ENCODE measurements around the gene FAIM. TPM values are rescaled to one million over a fixed set of nuclear protein-coding genes. Genes with fewer than 3 reads are reported as not detected.

Gene FAIM
- total RNA-seq, 4 donors from 2014 or later, result 0.88 to 3.0 (median 1.1) TPM; not detected in 1

- no peaks in the 10 kb centered on the region for H3K27me3 ChIP-seq
- H3K4me3 ChIP-seq, result no peak overlapping the region
- DNase-seq (no peak), ATAC-seq (no peak)
- H3K9me3 ChIP-seq, result no peaks in the 10 kb centered on the region
- H3K36me3 ChIP-seq, result peaks cover 0 to 29% of the 10 kb centered on the region in 2 donors
- no peak overlapping the region for H3K27ac ChIP-seq
- in situ Hi-C loops (cut with MboI; ENCODE audit: low sequenced_read_pairs in 4 of 4), result no loop called here
- no peak for TF ChIP-seq CTCF (IDR thresholded peaks at IDR 0.05 in 4 of 5, conservative IDR thresholded peaks at IDR 0.05 in 1 of 5)
- TF ChIP-seq POLR2A (IDR thresholded peaks at IDR 0.05), result no peak
- no peaks in the 10 kb centered on the region for H3K4me1 ChIP-seq
- intact Hi-C loops (cut with DNase I; ENCODE audit: low total_unique reads), result no loop called here
These were observed 37.9 kb downstream of the FAIM start for GRCh38 chr3:138646513-138646912.

DNA sequence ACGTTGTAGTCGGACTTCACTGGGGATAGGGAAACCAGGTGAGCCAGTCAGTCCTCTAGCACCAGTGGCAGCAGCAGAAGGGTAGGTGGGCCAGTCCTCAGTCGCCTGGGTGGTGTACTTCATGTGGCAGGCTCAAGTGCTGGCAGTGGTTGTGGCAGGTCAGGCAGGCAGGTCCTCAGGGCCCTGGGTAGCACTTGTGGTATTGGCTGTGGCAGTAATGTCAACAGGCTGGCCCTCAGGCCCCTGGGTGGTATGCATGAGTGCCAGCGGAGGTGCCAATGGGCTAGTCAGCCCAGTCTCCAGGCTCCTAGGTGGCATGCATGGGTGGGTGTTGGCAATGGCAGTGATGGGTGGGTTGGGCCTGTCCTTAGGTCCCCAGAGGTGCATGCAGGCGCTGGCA is 40.6 kb downstream of the FAIM start:
- H3K9me3 ChIP-seq, result no peaks in the 10 kb centered on the region
- H3K27me3 ChIP-seq, result no peaks in the 10 kb centered on the region
- no peak overlapping the region for H3K27ac ChIP-seq
- in situ Hi-C loops (cut with MboI; ENCODE audit: low sequenced_read_pairs in 4 of 4) (no loop called here), intact Hi-C loops (cut with DNase I; ENCODE audit: low total_unique reads) (no loop called here)
- H3K36me3 ChIP-seq, result peaks cover 0 to 49% of the 10 kb centered on the region in 2 donors
- ATAC-seq (no peak), DNase-seq (no peak)
- no peak overlapping the region for H3K4me3 ChIP-seq
- TF ChIP-seq POLR2A (IDR thresholded peaks at IDR 0.05), result no peak
- no peak for TF ChIP-seq CTCF (IDR thresholded peaks at IDR 0.05 in 4 of 5, conservative IDR thresholded peaks at IDR 0.05 in 1 of 5)
- no peaks in the 10 kb centered on the region for H3K4me1 ChIP-seq

DNA sequence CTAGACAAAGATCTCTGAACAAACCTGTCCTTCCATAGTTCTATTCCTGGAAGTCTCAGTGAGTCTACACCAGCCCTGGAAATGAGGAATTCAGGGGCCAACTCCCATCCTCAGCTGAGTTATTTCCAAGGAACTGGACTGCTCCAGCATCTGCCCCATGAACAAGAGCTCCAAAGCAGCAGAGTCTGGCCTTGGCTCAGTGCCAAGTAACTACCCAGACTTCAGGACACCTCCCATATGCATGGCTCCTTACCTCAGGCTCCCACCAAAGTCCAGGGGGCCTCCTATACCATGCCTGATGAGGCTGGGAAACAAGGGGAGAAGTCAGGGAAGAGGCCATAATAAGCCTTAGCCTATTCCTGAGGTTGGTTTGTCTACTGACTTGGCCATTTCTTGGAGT is 45.0 kb downstream of the FAIM start:
- DNase-seq (no peak), ATAC-seq (no peak)
- intact Hi-C loops (cut with DNase I; ENCODE audit: low total_unique reads) (no loop called here), in situ Hi-C loops (cut with MboI; ENCODE audit: low sequenced_read_pairs in 4 of 4) (no loop called here)
- Histone ChIP-seq H3K36me3 (peaks cover 0 to 86% of the 10 kb centered on the region in 2 donors), H3K4me3 (no peak overlapping the region), H3K27ac (no peak overlapping the region), H3K27me3 (no peaks in the 10 kb centered on the region), H3K9me3 (no peaks in the 10 kb centered on the region), H3K4me1 (no peaks in the 10 kb centered on the region)
- TF ChIP-seq CTCF (IDR thresholded peaks at IDR 0.05 in 4 of 5, conservative IDR thresholded peaks at IDR 0.05 in 1 of 5) (no peak), POLR2A (IDR thresholded peaks at IDR 0.05) (no peak)

DNA sequence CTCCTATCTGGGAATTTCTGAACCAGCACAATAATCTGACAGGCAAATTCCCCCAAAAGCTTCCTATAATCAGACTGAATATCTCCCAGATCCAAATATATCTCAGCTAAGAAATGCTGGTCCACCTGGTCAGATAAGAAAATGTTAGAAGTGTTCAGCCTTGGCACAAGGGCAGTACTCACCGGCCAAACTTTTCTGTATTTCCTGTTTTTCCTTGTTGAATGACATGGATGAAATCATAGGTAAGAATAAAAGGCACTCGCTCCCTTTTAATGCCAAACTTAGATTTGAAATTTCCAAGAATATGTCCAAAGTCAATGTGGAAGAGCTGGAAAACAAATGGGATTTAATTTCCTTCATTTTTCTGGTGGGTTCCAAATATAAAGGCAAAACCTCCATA is 48.9 kb downstream of the FAIM start:
- H3K4me3 ChIP-seq, result no peak overlapping the region
- no peaks in the 10 kb centered on the region for H3K9me3 ChIP-seq
- no peaks in the 10 kb centered on the region for H3K4me1 ChIP-seq
- in situ Hi-C loops (cut with MboI; ENCODE audit: low sequenced_read_pairs in 4 of 4) (no loop called here), intact Hi-C loops (cut with DNase I; ENCODE audit: low total_unique reads) (no loop called here)
- no peaks in the 10 kb centered on the region for H3K27me3 ChIP-seq
- DNase-seq (no peak), ATAC-seq (no peak)
- no peak overlapping the region for H3K27ac ChIP-seq
- no peak for TF ChIP-seq CTCF (IDR thresholded peaks at IDR 0.05 in 4 of 5, conservative IDR thresholded peaks at IDR 0.05 in 1 of 5)
- peaks cover 0 to 52% of the 10 kb centered on the region in 2 donors for H3K36me3 ChIP-seq

DNA sequence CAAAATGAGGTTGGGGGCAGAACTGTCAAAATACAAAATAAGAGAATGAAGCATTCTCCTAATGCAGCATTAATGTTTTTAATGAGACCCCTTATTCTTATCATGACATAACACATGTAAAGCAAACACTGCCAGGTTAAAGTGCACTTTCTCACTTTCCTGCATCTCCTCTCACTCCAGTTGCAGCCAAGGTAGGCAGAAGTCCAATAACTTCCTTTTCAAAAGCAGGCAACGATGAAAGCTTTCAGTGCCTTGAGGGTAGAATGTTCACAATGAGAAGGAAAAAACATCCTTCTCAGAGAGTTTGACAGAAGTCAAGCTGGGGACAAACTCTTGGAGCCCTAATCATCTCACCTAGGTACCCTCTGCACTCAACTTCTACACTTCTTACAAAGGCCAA is 59.5 kb downstream of the FAIM start:
- no peaks in the 10 kb centered on the region for H3K4me1 ChIP-seq
- DNase-seq, result no peak
- intact Hi-C loops (cut with DNase I; ENCODE audit: low total_unique reads), result no loop called here
- ATAC-seq, result no peak
- TF ChIP-seq CTCF (IDR thresholded peaks at IDR 0.05 in 4 of 5, conservative IDR thresholded peaks at IDR 0.05 in 1 of 5) (no peak), POLR2A (IDR thresholded peaks at IDR 0.05) (no peak)
- no peak overlapping the region for H3K27ac ChIP-seq
- H3K9me3 ChIP-seq, result no peaks in the 10 kb centered on the region
- H3K27me3 ChIP-seq, result no peaks in the 10 kb centered on the region
- peaks cover 0 to 19% of the 10 kb centered on the region in 2 donors for H3K36me3 ChIP-seq
- in situ Hi-C loops (cut with MboI; ENCODE audit: low sequenced_read_pairs in 4 of 4), result no loop called here
- no peak overlapping the region for H3K4me3 ChIP-seq

Measured in gastrocnemius medialis (tissue), 4 donors.